Activated T-helper 2 cell treated with anti-CD3 and anti-CD28 coated beads, Interferon-gamma antibody, Interleukin-2, Interleukin-4, amounts not matched to agents 10 μg/mL and 5 μg/mL and 100 μg/mL, durations not matched to agents 14 hours and 24 hours and 36 hours (primary cell): ENCODE measurements around the gene CTTNBP2. TPM values are rescaled to one million over a fixed set of nuclear protein-coding genes. Genes with fewer than 3 reads are reported as not detected.

Experiments
- DNase-seq: peaks from one replicate; pipeline ENCODE4 v3.0.0; 2021; ENCODE audit warnings: low spot score
- H3K27ac Mint-ChIP-seq: one replicate; pipeline ENCODE4 v1.8.0; 2021; ENCODE audit warnings: mixed read lengths
- H3K27me3 Mint-ChIP-seq: one replicate; pipeline ENCODE4 v1.8.0; 2021; ENCODE audit warnings: low read depth, mixed read lengths
- H3K36me3 Mint-ChIP-seq: one replicate; pipeline ENCODE4 v1.8.0; 2021; ENCODE audit warnings: low read depth, mixed read lengths
- H3K4me1 Mint-ChIP-seq: one replicate; pipeline ENCODE4 v1.8.0; 2021; ENCODE audit warnings: low read depth, mixed read lengths
- H3K4me3 Mint-ChIP-seq: one replicate; pipeline ENCODE4 v1.8.0; 2021; ENCODE audit warnings: low read depth, mild to moderate bottlenecking, moderate library complexity, mixed read lengths
- H3K9me3 Mint-ChIP-seq: one replicate; pipeline ENCODE4 v1.8.0; 2021; ENCODE audit warnings: mixed read lengths
- intact Hi-C: fragments of 100-400 bp; cut with micrococcal nuclease; formaldehyde crosslinking; loops from one replicate; pipeline ENCODE4 v1.15.1; 2023
- total RNA-seq: library from RNA; stranded (reverse); gene quantifications from 2 replicates; pipeline ENCODE4 v1.2.3, GENCODE V29; 2022

Gene CTTNBP2
- total RNA-seq, 1 donor from 2014 or later: not detected

GRCh38 chr7:117829450-117830117 lies 43.7 kb downstream of the CTTNBP2 start:
- Mint-ChIP-seq H3K9me3 (no peaks in the 10 kb centered on the region), H3K4me1 (no peaks in the 10 kb centered on the region), H3K36me3 (no peaks in the 10 kb centered on the region), H3K27ac (no peak overlapping the region), H3K27me3 (no peaks in the 10 kb centered on the region), H3K4me3 (no peak overlapping the region)
- intact Hi-C loops: no loop called here
- no peak for DNase-seq

- DNase-seq: no peak
- intact Hi-C loops: no loop called here
- Mint-ChIP-seq H3K27me3 (no peaks in the 10 kb centered on the region), H3K9me3 (no peaks in the 10 kb centered on the region), H3K36me3 (no peaks in the 10 kb centered on the region), H3K27ac (no peak overlapping the region), H3K4me3 (no peak overlapping the region), H3K4me1 (no peaks in the 10 kb centered on the region)
These were observed 44.4 kb downstream of the CTTNBP2 start for GRCh38 chr7:117828825-117829224.

GRCh38 chr7:117827862-117828261 lies 45.4 kb downstream of the CTTNBP2 start:
- Mint-ChIP-seq H3K4me1 (no peaks in the 10 kb centered on the region), H3K4me3 (no peak overlapping the region), H3K9me3 (no peaks in the 10 kb centered on the region), H3K27ac (no peak overlapping the region), H3K27me3 (no peaks in the 10 kb centered on the region), H3K36me3 (no peaks in the 10 kb centered on the region)
- intact Hi-C loops: no loop called here
- no peak for DNase-seq

- Mint-ChIP-seq H3K4me3 (no peak overlapping the region), H3K4me1 (no peaks in the 10 kb centered on the region), H3K36me3 (no peaks in the 10 kb centered on the region), H3K27ac (no peak overlapping the region), H3K9me3 (no peaks in the 10 kb centered on the region), H3K27me3 (no peaks in the 10 kb centered on the region)
- no peak for DNase-seq
- intact Hi-C loops: no loop called here
These were observed 48.1 kb downstream of the CTTNBP2 start for GRCh38 chr7:117825132-117825531.

- H3K9me3 Mint-ChIP-seq: no peaks in the 10 kb centered on the region
- no peaks in the 10 kb centered on the region for H3K36me3 Mint-ChIP-seq
- H3K4me3 Mint-ChIP-seq: no peak overlapping the region
- DNase-seq: no peak
- no peaks in the 10 kb centered on the region for H3K27me3 Mint-ChIP-seq
- no peak overlapping the region for H3K27ac Mint-ChIP-seq
- intact Hi-C loops: no loop called here
- no peaks in the 10 kb centered on the region for H3K4me1 Mint-ChIP-seq
These were observed 48.6 kb downstream of the CTTNBP2 start for GRCh38 chr7:117824592-117824991.

- intact Hi-C loops: no loop called here
- Mint-ChIP-seq H3K36me3 (no peaks in the 10 kb centered on the region), H3K27ac (no peak overlapping the region), H3K4me3 (no peak overlapping the region), H3K4me1 (no peaks in the 10 kb centered on the region), H3K9me3 (no peaks in the 10 kb centered on the region), H3K27me3 (no peaks in the 10 kb centered on the region)
- no peak for DNase-seq
These were observed 53.7 kb downstream of the CTTNBP2 start for GRCh38 chr7:117819558-117819957.

GRCh38 chr7:117818232-117818631 lies 55.0 kb downstream of the CTTNBP2 start:
- H3K9me3 Mint-ChIP-seq: no peaks in the 10 kb centered on the region
- H3K4me1 Mint-ChIP-seq: no peaks in the 10 kb centered on the region
- intact Hi-C loops: no loop called here
- no peak for DNase-seq
- H3K36me3 Mint-ChIP-seq: no peaks in the 10 kb centered on the region
- no peak overlapping the region for H3K27ac Mint-ChIP-seq
- no peaks in the 10 kb centered on the region for H3K27me3 Mint-ChIP-seq
- no peak overlapping the region for H3K4me3 Mint-ChIP-seq

GRCh38 chr7:117816727-117817126 lies 56.5 kb downstream of the CTTNBP2 start:
- Mint-ChIP-seq H3K4me3 (no peak overlapping the region), H3K9me3 (no peaks in the 10 kb centered on the region), H3K27ac (no peak overlapping the region), H3K27me3 (no peaks in the 10 kb centered on the region), H3K4me1 (no peaks in the 10 kb centered on the region), H3K36me3 (no peaks in the 10 kb centered on the region)
- DNase-seq: no peak
- intact Hi-C loops: no loop called here

GRCh38 chr7:117811696-117812095 lies 61.5 kb downstream of the CTTNBP2 start:
- Mint-ChIP-seq H3K27me3 (no peaks in the 10 kb centered on the region), H3K4me3 (no peak overlapping the region), H3K27ac (no peak overlapping the region), H3K9me3 (no peaks in the 10 kb centered on the region), H3K36me3 (no peaks in the 10 kb centered on the region), H3K4me1 (no peaks in the 10 kb centered on the region)
- intact Hi-C loops: no loop called here
- DNase-seq: no peak

- Mint-ChIP-seq H3K27me3 (no peaks in the 10 kb centered on the region), H3K4me1 (no peaks in the 10 kb centered on the region)
- intact Hi-C loops: no loop called here
These were observed 62.4 kb downstream of the CTTNBP2 start for GRCh38 chr7:117810642-117811512.

GRCh38 chr7:117809958-117810357 lies 63.3 kb downstream of the CTTNBP2 start:
- Mint-ChIP-seq H3K36me3 (no peaks in the 10 kb centered on the region), H3K9me3 (no peaks in the 10 kb centered on the region), H3K27me3 (no peaks in the 10 kb centered on the region), H3K4me1 (no peaks in the 10 kb centered on the region), H3K27ac (no peak overlapping the region), H3K4me3 (no peak overlapping the region)
- no peak for DNase-seq
- intact Hi-C loops: no loop called here

More at GRCh38 chr7:117810642-117811512, 62.4 kb downstream of the CTTNBP2 start:
- no peaks in the 10 kb centered on the region for H3K9me3 Mint-ChIP-seq
- H3K27ac Mint-ChIP-seq: no peak overlapping the region
- no peak for DNase-seq
- no peak overlapping the region for H3K4me3 Mint-ChIP-seq
- H3K36me3 Mint-ChIP-seq: no peaks in the 10 kb centered on the region

- Mint-ChIP-seq H3K4me3 (no peak overlapping the region), H3K9me3 (no peaks in the 10 kb centered on the region), H3K4me1 (no peaks in the 10 kb centered on the region), H3K27ac (no peak overlapping the region), H3K27me3 (no peaks in the 10 kb centered on the region), H3K36me3 (no peaks in the 10 kb centered on the region)
- intact Hi-C loops: no loop called here
- DNase-seq: no peak
These were observed 64.1 kb downstream of the CTTNBP2 start for GRCh38 chr7:117808910-117809705.

GRCh38 chr7:117808341-117808757 lies 64.9 kb downstream of the CTTNBP2 start:
- intact Hi-C loops: no loop called here
- Mint-ChIP-seq H3K4me1 (no peaks in the 10 kb centered on the region), H3K27me3 (no peaks in the 10 kb centered on the region), H3K27ac (no peak overlapping the region), H3K36me3 (no peaks in the 10 kb centered on the region), H3K4me3 (no peak overlapping the region), H3K9me3 (no peaks in the 10 kb centered on the region)
- no peak for DNase-seq
